ENCODE results near the gene MAPK12.
"Not testable (repeated sequence)": the region's sequence is repeated elsewhere in the genome, so short reads cannot be mapped to it uniquely, and the experiment has no call there.

The MAPK12 gene

GRCh38 chr22:50210378-50211139 is 50.9 kb downstream of the MAPK12 start:
- no peak for DNase-seq

GRCh38 chr22:50209893-50210292 is 51.6 kb downstream of the MAPK12 start:
- DNase-seq = peak; percentile 21

GRCh38 chr22:50208939-50209892 is 52.3 kb downstream of the MAPK12 start:
- DNase-seq = no peak

GRCh38 chr22:50208430-50208938 is 53.0 kb downstream of the MAPK12 start:
- no peak for DNase-seq

- no peak for DNase-seq
These were observed 53.9 kb downstream of the MAPK12 start for GRCh38 chr22:50207383-50208140.

GRCh38 chr22:50206599-50206998 is 54.9 kb downstream of the MAPK12 start:
- DNase-seq = no peak

GRCh38 chr22:50205781-50206569 is 55.5 kb downstream of the MAPK12 start:
- no peak for DNase-seq

- DNase-seq = not testable (repeated sequence)
These were observed 56.5 kb downstream of the MAPK12 start for GRCh38 chr22:50204998-50205397.

- no peak for DNase-seq
These were observed 56.9 kb downstream of the MAPK12 start for GRCh38 chr22:50204571-50204970.

GRCh38 chr22:50203288-50203687 is 58.2 kb downstream of the MAPK12 start:
- no peak for DNase-seq

All from NCI-H748 treated with DMSO at 0.1 percent for 48 hours (cell line).